Fibroblast of skin of scalp (primary cell): ENCODE data around the gene GALNT15.

ENCODE experiments used
- DNase-seq: peaks from one replicate; pipeline ENCODE4 v3.0.0-alpha.2; 2013

GALNT15 gene

DNA sequence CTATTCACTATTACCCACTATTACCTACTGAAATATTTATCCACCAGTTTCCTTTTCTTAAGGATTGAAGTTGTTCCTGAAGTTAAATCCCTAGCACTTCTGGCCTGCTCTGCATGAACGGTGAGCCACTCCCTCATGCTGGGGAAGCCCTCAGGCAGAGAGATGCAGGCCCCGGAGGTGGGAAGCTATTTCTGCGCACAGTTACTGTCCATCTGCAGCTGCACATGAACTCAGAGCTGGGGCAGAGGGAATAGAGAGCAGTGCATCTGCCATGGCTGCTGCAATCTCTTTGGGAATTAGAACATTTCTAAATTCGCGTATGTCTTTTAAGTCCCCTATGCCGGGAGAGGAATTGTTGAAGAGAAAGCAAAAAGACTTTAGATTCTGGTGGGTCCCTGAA lies 6.3 kb upstream of the GALNT15 start:
- DNase-seq, result no peak

DNA sequence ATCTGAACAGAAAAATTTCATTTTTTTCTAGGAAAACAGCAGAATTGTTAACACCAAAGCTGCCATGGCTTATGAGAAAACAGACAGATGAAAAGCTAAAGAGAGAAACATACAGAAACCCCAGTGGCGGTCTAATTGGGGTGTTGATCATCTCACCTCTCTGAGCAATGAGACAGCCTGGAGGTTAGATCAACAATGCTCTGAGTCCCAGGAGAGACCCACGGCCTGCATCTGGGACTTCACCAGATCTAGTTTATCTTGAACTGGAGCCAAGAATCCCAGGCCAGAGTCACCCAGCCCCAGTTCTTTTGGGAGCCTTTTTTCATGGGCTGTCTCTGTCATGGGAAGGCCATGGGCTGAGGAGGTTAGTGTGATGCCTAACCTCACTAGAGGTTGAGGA lies 3.5 kb upstream of the GALNT15 start:
- peak; percentile 75 for DNase-seq

DNA sequence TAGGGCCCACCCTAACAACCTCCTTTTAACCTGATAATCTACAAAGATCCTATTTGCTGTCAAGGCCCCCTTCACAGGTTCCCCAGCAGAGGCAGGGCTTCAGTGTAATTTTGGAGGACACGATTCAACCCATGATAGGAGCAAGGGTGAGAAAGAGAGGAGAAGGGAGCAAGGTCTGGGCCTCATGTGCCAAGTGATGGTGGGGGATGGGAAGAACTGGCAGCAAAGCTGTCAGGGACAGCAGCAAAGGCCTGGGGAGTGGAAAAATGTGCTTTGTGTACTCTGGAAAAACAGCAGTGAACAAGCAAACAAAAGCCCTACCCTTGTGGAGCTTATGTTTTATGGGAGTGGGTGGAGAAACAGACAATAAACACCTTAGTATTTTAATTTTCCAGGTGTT lies 2.7 kb upstream of the GALNT15 start:
- no peak for DNase-seq

DNA sequence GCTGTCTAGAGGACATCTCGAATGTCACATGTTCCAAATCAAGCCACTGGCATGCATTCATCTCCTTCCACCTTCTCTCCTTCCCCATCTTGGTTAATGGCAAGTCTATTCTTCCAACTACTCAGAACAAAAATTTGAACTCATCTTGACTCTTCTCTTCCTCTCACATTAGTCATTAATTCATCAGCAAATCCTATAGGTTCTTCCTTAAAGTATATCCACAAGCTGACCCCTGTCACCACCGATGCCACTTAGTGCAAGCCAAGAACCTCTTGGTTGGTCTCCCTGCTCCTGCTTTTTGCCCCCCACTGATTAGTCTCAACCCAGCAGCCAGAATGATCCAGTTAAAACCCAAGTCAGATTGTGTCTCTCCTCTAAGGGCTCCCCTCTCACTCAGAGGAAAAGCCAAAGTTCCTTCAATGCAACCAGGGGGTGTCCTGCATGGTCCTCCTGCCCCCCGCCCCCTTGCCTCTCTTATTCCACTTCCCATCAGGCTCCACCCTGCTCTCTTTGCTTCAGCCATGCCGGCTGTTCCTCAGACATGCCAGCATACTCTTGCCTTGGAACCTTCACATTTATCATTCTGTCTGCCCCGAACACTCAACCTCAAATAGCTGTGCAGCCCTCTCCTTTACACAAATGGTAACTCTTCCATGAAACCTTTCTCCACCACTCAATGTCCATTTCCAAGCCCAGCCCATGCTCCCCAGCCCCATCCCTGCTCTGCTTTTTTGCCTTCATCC lies 1.0 kb upstream of the GALNT15 start:
- DNase-seq, result peak; percentile 48

DNA sequence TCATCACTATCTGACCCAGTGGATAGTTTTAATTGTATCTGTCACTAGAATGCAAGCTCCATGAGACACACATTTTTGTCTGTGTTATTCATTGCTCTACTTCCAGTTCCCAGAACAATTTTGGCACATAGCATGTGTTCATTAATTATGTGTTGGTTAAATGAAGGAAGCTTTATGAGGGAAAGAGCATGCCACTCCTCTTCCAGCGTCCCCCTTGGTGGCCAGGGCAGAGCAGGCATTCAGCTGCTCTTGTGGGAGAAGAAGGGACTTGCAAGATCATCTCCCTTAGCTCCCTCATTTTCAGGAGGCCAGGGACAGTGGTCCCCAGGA lies 489 bp upstream of the GALNT15 start:
- peak; percentile 88 for DNase-seq

DNA sequence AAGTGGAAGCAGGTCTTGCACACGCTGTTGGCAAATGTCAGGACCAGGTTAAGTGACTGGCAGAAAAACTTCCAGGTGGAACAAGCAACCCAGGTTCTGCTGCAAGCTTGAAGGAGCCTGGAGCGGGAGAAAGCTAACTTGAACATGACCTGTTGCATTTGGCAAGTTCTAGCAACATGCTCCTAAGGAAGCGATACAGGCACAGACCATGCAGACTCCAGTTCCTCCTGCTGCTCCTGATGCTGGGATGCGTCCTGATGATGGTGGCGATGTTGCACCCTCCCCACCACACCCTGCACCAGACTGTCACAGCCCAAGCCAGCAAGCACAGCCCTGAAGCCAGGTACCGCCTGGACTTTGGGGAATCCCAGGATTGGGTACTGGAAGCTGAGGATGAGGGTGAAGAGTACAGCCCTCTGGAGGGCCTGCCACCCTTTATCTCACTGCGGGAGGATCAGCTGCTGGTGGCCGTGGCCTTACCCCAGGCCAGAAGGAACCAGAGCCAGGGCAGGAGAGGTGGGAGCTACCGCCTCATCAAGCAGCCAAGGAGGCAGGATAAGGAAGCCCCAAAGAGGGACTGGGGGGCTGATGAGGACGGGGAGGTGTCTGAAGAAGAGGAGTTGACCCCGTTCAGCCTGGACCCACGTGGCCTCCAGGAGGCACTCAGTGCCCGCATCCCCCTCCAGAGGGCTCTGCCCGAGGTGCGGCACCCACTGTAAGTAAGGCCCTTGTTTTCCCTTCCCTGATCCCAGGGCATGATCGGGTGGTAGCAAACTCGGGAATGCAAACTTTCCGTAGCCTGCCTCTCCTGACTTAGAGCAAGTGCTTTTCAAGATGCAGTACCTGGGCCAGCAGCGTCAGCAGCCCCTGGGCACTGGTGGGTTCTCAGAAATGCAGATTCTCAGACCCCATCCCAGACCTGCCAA lies 759 bp downstream of the GALNT15 start:
- DNase-seq, result peak; percentile 22

DNA sequence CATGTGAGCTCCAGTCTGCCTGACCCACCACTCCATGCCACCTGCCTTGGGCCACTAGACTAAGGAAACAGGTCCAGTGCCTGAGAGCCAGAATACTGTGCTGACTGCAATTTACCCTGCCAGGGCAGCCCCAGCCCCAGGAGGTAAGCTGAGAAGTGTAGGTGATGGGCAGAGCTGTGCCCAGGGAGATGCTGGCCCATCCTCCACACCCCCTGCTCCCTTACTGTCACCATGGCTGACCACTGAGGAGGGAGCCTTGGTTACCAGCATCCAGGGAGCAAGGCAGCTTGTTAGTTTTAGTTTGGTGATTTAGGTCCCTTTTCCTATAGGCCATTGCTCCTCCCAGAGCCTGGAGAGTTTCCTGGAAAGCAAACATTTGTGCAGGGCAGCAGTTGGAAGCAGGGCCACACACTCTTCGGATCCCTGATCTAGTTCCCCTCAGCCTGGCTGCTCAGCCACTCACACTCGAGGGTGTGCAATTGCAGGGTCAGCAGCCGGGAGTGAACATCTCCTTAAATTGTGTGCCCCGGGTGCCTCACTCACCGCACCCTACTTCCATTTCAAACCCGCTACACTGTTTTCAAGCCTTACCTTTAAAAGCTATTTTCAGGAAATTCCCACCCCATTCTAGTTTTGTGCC lies 2.0 kb downstream of the GALNT15 start:
- DNase-seq, result peak; percentile 41

DNA sequence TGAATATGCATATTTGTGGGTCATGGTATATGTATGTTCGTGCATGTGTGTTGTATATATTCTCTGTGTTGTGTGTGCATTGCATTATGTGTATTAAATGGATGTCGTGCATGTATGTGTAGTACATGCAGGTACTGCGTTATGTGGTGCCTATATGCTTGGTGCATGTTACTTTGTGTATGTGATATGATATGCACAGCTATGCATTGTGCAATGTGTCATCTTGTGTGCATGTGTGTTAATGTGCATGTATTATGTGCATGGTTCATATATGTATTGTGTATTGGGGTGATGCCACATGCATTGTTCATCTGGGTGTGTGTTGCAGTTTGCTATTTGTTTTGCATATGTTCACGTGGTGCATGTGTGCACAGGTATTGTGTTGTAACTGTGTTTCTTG lies 2.9 kb downstream of the GALNT15 start:
- no peak for DNase-seq

DNA sequence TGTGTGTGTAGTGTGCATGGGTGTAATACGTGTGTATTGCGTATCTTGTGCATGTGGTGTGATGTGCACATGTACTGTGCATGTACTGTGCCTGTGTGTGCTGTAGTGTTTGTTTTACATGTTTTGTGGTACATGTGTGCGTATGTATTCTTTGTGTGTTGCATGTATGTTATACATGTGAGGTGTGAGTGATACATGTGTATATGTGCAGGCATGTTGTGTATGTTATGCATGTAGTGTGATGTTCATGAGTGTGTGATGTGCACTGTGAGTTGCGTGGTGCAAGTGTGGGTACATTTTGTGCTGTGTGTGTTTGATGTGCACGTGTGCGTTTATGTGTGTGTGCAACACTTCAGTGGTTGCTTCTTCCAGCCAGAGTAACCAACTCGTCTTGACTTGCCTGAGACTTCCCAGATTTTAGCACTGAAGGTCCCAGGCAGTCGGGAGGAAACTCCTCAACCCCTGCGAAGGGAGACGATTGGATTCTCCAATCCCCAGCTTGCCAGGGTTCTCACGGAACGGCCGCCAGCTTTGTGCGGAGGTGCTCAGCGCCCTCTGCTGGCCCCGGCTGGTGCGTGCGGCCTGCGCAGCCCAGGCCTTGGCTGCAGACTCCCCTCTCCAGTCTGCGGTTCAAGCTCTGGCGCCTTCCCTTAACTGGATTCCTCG lies 3.6 kb downstream of the GALNT15 start:
- peak; percentile 95 for DNase-seq

DNA sequence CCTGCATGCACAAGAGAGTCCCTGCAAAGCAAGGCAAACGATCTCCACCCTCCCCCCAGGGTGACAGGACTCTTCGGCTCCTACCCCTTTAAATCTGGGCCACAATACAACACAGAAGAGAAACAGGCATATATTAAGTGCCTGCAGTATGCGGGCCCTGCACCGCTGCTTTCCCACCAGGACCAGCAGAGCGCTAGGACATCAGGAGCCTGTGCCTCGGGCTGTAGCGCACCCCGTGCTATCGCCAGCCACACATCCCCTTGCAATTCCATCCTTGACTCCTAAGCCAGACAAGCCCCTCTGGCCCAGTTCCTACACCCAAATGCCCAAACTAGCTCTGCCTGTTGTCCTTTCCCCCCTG lies 4.1 kb downstream of the GALNT15 start:
- DNase-seq, result no peak

DNA sequence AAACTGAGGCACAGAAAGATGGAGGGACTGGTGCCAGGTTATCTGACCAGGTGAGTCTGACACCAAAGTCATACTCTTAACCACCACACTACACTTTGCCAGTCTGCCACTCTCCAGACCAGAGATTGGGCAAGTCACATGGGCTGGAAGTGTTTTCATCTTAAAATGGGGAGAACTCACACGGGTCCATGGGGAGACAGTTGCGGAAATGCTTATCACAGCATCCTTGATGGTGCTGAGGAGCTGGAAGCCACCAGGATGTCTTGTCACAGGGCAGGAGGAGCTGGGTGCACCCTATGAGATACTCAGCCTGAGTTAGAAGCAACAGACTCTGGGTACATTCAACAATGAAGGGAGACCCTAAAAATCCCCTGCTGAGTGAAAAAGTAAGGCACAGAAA lies 4.8 kb downstream of the GALNT15 start:
- no peak for DNase-seq

DNA sequence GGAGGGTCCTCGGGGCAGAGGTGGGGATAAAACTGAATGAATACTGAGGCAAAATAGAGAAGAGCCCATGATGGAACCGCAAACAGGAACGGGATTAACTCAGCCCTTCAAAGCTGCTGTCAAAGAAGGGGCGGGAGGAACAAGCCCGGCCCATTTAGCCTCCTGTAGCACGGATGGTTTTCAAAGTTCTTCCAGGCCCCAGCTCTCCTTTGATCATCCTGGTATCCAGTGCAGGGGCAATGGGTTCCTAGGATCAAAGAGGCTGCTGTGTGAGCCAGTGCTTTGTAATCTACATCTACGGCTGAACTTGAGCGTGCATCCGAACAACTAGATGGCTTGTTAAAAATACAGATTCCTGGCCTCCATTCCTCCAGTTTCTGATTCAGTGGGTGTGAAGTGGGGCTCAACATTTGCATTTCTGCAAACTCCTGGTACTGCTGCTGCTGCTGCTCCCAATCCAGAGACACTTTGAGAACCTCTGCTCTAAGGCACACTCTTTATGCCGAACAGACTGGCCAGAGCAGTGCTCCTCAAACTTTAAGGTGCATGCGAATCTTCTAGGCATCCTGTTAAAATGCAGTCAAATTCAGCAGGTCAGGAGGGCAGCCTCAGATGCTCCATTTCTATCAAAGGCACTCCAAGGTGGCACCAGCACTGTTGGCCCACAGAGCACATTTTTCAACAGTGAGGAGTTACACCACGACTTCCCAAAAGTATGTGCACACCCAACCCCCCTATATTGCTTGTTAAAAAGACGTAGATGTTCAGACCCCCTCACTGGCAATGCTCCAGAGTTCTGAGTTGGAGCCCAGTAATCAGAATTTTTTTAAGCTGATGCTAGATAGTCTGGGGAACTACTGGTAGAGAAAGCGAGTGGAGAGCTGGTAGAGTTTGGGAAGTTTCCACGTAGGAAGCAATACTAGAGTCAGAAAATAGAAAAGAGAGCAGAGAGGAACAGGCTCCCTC lies 5.6 kb downstream of the GALNT15 start:
- DNase-seq, result peak; percentile 86

DNA sequence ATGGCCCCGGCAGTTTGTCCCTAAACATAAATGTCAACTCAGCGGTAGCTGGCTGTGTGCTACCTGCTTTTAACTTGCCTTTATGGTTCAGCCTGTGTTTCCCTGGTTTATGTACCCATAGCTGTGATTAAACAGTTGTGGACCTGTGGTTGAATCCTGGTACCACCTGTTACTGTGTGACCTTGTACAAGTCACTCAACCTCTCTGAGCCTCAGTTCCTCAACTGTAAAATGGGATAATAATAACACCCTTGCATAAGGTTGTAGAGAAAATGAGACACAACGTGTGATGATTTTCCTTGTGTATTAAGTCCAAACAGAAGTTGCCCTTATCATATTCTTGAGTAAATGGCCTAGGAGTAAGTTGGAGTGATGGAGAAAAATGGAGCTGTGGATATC lies 6.3 kb downstream of the GALNT15 start:
- DNase-seq, result no peak

DNA sequence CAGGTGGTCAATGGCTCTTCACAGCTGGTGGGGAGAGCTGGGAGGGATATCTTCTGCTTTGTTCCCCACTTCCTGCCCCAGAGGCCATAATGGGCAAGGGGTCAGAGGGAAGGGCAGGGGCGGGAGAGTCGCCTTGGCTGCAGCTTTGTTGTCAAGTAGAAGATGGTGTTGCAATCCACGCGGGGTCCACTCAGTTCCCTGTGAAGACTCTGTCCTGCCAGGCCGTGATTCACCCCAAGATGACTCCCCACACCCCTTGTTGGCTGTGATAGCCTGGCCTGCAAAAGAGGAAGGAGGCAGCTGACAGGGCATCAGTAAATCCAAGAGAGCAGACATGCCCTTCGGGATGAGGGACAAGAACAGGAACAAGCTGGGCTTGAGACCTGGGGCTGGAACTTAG lies 6.9 kb downstream of the GALNT15 start:
- DNase-seq, result no peak

DNA sequence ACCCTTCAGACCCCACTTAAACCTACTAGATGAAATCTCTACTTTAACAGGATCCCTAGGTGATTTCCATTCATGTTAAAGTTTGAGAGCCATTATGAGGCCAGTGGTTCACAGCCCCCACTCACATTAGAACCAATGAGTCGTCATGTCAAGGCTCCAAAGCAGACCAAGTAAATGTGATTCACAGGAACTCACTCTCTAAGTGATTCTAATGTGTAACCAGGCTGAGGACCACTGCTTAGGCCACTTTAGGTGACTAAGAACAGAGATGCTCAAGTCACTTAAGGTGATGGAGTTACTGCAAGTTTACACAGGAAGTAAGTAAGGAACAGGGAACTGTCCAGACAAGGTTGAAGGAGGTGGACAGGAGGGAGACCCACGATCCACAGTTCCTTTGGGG lies 7.7 kb downstream of the GALNT15 start:
- peak; percentile 32 for DNase-seq

DNA sequence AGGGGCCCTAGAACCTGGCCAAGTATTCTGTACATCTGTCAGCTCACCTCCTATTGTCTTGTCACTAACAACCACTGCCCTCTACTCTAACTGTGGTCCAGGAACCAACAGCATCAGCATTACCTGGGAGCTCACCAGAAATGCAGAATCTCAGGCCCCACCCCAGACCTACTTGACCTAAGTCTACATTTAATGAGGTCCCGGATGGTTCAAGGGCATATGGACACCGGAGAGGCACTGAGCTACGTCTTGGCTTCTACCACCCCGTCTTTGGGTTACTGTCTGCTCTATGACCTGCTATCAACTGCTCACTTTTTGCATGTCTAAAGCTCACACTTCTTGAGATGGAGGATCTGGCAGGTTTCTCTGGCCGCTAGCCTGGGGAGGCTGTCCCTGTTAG lies 8.1 kb downstream of the GALNT15 start:
- DNase-seq, result no peak

DNA sequence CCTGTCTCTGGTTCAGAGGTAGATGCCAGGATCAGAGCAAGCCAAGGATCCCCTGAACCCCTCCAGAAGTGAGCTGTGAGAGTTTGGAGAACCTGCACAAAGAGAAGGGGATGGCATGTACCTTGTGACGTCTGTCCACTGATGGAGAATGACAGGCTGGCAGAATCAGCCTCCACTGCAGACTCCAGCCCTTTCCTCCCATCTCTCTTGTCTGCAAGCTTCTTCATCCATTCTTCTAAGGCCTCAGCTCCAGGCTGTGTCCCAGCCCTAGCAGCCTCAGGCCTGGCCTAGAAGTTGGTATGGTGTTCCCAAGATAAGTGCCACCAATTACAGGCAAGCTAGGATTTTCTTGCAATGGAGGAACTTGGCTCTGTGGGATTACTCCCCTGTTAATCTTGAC lies 8.6 kb downstream of the GALNT15 start:
- DNase-seq, result no peak

DNA sequence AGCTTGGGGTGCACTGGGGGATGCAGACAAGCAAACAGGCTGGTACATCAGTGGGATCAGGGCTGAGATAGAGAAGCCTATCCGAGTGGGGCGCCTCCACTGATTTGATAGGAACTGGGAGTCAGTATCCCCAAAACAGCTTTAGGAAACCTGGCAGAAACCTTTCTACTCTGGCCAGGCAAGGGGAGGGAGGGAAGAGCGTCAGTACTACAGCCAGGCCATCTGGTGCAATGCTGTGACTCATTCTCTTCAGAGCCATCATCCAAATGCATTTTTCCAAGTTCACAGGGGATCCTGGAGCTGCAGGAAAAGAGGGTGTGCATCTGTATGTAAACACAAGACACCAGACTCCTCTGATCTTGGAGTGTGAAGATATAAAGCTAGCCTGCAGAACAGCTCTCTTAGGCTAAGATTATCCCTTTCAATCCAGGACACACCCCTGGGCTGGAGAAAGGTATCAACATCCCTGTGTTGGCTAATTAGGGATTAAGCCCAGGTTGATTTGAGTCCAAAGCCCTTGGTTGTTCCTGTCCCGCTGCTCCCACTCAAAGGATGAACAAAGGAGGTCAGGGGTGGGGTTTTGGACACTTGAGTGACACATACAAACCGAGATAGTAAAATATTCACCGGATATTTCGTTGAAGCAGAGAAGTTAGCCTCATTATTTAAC lies 9.3 kb downstream of the GALNT15 start:
- peak; percentile 90 for DNase-seq

DNA sequence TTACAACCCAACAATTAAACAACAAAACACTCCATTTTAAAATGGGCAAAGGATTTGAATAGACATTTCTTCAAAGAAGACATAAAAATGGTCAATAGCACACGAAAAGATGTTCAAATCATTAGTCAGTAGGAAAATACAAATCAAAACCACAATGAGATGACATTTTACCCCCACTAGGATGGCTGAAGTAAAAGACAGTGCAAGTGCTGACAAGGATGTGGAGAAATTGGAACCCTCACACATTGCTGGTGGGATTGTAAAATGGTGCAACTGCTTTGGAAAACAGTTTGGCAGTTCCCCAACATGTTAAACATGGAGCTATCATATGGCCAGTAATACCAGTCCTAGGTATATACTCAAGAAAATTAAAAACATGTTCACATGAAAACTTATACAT lies 11.6 kb downstream of the GALNT15 start:
- DNase-seq, result peak; percentile 86

DNA sequence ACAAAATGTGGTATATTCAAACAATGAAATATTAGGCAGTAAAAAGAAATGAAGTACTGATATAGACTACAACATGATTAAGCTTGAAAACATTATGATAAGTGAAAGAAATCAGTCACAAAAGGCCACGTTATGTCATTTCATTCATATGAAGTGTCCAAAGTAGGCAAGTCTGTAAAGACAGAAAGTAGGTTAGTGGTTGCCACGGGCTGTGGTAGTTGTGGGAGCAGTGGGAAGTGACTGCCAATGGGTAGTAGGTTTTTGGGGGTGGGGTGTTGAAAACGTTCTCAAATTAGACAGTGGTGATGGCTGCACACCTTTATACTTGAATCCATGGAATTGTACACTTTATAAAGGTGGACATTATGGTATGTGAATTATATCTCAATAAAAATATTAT lies 12.1 kb downstream of the GALNT15 start:
- DNase-seq, result no peak

DNA sequence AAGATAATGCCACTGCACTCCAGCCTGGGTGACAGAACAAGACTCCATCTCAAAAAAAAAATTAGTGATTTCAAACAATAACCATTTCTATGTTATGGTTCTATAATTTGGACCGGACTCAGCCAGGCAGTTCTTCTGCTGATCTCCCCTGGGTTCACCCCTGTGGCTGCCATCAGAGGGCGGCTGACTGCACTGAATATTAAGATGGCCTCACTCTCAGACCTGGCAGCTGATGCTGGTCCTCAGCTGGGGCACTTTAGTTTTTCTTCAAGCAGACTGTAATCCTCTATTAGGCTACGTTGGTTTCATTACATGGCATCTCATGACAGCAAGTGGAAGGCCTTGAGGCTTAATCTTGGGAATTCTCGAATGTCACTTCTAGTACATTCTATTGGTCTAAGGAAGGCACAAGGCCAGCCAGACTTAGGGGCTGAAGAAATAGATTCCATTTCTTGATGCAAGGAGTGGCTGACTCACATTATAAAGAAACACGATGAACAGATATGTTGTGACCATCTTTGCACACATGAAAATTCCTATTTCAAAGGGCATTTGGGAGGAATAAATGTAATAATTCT lies 12.8 kb downstream of the GALNT15 start:
- DNase-seq, result no peak
